Astrocyte of the spinal cord (primary cell): ENCODE data around the gene MAP4K5.

Source experiments
- DNase-seq: peaks from one replicate; pipeline ENCODE4 v3.0.0; 2011; ENCODE audit warnings: low read depth, low spot score
- H3K4me3 ChIP-seq: 2 replicates; pipeline ENCODE4 v1.5.1; 2011; ENCODE audit warnings: low read depth, mild to moderate bottlenecking, low read length, moderate library complexity
- in situ Hi-C: cut with HindIII; loops from 2 replicates; pipeline ENCODE4 v1.10.0; 2017; ENCODE audit warnings: low sequenced_read_pairs
- TF ChIP-seq, protein P1 (sequence below): IDR thresholded peaks from 2 replicates; pipeline ENCODE4 v1.5.1; 2012; ENCODE audit warnings: low read depth, mild to moderate bottlenecking, low read length, inconsistent platforms

MAP4K5 gene

DNA sequence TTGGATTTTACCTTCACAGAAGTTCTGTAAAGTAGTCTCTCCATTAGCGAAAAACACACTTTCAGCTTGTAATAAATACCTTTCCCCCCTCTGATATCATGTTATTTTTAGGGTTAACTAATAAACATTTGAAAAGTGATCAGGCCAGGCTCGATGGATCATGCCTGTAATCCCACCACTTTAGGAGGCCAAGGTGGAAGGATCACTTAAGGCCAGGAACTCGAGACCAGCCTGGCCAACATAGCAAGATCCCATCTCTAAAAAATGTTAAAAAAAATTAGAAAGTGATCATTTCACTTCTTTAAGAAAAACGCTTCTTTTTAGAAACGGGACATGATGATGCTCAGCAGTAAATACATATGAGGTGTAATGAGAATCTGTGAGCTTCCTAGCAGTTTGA, 137.7 kb downstream of the MAP4K5 start:
- no peak for DNase-seq
- H3K4me3 ChIP-seq, result no peak overlapping the region
- TF ChIP-seq, protein P1, sequence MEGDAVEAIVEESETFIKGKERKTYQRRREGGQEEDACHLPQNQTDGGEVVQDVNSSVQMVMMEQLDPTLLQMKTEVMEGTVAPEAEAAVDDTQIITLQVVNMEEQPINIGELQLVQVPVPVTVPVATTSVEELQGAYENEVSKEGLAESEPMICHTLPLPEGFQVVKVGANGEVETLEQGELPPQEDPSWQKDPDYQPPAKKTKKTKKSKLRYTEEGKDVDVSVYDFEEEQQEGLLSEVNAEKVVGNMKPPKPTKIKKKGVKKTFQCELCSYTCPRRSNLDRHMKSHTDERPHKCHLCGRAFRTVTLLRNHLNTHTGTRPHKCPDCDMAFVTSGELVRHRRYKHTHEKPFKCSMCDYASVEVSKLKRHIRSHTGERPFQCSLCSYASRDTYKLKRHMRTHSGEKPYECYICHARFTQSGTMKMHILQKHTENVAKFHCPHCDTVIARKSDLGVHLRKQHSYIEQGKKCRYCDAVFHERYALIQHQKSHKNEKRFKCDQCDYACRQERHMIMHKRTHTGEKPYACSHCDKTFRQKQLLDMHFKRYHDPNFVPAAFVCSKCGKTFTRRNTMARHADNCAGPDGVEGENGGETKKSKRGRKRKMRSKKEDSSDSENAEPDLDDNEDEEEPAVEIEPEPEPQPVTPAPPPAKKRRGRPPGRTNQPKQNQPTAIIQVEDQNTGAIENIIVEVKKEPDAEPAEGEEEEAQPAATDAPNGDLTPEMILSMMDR, result no peak
- in situ Hi-C loops, result no loop called here

- TF ChIP-seq, protein P1, result no peak
- DNase-seq, result no peak
- no peak overlapping the region for H3K4me3 ChIP-seq
- in situ Hi-C loops, result no loop called here
Measured at GRCh38 chr14:50389668-50390441, 142.5 kb downstream of the MAP4K5 start.

DNA sequence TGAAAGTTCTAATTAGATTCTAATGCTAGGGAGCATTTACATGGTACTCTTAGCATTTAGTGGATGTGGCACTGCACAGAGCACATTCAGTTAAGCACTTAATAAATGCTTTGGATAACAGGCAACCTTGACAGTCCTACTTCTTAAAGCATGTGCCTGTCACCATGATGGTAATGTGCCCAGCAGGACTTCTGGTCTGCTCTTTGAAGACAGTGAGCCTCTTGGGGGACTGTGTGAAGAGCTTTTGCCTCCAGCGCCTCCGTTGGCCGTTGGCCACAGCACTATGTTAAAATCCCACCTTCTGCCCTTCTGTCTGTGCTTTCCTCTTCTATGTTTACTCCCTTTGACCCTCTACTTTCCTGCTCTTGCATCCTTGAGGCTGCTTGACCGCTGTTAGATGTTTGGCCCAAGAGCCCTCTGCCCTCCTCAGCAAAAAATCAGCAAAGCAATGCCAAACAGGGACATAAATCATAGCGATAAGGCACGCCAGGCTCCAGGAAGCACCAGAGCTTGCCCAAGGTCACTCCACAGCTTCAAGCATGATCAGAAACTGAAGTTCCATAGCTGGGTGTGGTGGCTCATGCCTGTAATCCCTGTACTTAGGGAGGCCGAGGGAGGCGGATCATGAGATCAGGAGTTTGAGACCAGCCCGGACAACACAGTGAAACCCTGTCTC, 144.0 kb downstream of the MAP4K5 start:
- H3K4me3 ChIP-seq, result no peak overlapping the region
- in situ Hi-C loops, result no loop called here
- TF ChIP-seq, protein P1, result no peak
- DNase-seq, result no peak

DNA sequence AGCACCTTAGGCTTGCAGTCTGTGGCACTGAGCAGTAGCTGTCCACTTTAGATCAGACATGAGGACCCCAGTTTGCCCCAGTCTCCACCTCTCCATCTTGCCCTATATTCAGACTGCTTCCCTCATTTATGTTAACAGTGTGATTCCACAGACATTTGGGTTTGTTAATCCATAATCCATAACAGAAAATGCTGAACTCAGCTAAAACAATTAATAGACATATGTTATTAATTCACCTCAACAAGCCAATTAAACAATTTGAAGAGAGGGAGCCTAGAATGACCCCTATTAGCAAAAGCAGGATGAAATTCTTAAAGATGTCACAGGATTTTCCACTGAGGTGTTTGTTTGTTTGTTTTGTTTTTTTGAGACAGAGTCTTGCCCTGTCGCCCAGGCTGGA, 144.8 kb downstream of the MAP4K5 start:
- DNase-seq, result no peak
- TF ChIP-seq, protein P1, result no peak
- no peak overlapping the region for H3K4me3 ChIP-seq
- in situ Hi-C loops, result no loop called here

DNA sequence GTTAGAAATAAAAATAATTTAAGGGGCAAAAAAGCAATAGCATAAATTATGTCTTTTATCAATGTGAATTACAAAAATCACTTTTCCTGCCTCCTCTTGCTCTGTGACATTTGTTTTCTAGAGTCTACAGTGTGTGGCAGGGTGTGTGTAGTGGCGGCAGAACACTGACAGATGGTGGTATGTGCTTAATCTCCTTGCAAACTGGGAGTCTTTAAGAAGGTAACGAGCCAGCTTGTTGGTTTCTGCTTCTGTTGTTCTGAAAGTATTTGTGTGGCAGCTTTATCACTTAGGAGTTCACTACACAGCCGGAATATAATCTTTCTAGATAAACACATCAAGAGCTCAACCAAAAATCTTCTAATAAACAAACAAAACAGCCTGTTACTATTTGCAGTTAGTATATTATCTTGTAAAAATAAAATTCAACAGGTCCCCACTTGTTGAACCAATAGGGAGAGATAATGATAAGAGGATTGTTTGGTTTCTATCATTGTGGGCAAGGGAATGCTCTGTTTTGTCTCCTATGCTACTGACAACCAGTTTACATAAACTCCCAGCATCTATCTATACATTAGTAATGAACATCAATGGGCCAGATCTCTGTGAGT, 148.6 kb downstream of the MAP4K5 start:
- in situ Hi-C loops, result no loop called here
- H3K4me3 ChIP-seq, result no peak overlapping the region
- no peak for DNase-seq
- TF ChIP-seq, protein P1, result no peak

GRCh38 chr14:50381823-50382287, 150.5 kb downstream of the MAP4K5 start:
- no peak for DNase-seq
- no peak overlapping the region for H3K4me3 ChIP-seq
- in situ Hi-C loops, result no loop called here
- TF ChIP-seq, protein P1, result no peak
